ENCODE measurements around the gene CPNE2. TPM values are rescaled to one million over a fixed set of nuclear protein-coding genes. Genes with fewer than 3 reads are reported as not detected.

The CPNE2 gene
- polyA plus RNA-seq, 2 of the 4 experiments (the other 2 are of a cell fraction), result 36.7 TPM

DNA sequence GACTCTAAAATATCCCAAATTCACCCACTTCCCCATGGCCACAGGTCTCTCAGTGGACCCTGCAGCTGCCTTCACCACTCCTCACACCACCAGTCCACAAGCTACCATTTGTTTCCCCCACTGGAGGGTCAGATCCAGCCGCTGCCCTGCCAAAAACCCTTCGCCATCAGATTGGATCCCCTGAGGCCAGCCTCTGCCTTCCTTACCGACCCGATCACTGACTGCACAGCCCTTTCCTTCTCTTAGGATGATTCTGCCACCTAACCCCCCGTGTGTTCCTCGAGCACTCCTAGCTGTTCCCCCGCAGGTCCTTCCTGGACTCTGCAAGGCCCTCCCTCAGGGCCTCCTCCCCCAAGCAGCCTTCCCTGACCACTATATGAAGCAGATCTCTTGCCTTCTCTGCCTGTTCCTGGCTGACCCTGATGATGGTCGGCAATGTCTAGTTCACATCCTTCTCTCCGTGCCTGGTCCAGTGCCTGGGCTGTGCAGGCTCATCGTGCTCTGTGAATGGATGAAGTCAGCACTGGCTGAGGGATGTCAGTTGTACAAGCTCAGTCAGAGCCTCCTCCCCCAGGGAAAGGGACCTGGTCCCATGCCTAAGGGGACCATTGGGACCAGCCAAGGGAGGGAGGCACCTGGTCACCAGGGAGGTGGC is 46.0 kb downstream of the CPNE2 start:
- no peak for TF ChIP-seq MAFK (IDR thresholded peaks at IDR 0.05; ENCODE audit: partially characterized antibody)
- TF ChIP-seq, protein P1, sequence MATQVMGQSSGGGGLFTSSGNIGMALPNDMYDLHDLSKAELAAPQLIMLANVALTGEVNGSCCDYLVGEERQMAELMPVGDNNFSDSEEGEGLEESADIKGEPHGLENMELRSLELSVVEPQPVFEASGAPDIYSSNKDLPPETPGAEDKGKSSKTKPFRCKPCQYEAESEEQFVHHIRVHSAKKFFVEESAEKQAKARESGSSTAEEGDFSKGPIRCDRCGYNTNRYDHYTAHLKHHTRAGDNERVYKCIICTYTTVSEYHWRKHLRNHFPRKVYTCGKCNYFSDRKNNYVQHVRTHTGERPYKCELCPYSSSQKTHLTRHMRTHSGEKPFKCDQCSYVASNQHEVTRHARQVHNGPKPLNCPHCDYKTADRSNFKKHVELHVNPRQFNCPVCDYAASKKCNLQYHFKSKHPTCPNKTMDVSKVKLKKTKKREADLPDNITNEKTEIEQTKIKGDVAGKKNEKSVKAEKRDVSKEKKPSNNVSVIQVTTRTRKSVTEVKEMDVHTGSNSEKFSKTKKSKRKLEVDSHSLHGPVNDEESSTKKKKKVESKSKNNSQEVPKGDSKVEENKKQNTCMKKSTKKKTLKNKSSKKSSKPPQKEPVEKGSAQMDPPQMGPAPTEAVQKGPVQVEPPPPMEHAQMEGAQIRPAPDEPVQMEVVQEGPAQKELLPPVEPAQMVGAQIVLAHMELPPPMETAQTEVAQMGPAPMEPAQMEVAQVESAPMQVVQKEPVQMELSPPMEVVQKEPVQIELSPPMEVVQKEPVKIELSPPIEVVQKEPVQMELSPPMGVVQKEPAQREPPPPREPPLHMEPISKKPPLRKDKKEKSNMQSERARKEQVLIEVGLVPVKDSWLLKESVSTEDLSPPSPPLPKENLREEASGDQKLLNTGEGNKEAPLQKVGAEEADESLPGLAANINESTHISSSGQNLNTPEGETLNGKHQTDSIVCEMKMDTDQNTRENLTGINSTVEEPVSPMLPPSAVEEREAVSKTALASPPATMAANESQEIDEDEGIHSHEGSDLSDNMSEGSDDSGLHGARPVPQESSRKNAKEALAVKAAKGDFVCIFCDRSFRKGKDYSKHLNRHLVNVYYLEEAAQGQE (IDR thresholded peaks at IDR 0.05), result no peak
- no peak for TF ChIP-seq PHF8 (IDR thresholded peaks at IDR 0.05; ENCODE audit: borderline replicate concordance, low read depth)
- TF ChIP-seq MAZ (IDR thresholded peaks at IDR 0.05; ENCODE audit: borderline replicate concordance, low read depth, low read length), result no peak
- TF ChIP-seq ZSCAN20 (CRISPR knock-in tag; IDR thresholded peaks at IDR 0.05), result no peak
- TF ChIP-seq, protein P2, sequence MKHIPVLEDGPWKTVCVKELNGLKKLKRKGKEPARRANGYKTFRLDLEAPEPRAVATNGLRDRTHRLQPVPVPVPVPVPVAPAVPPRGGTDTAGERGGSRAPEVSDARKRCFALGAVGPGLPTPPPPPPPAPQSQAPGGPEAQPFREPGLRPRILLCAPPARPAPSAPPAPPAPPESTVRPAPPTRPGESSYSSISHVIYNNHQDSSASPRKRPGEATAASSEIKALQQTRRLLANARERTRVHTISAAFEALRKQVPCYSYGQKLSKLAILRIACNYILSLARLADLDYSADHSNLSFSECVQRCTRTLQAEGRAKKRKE (CRISPR knock-in tag; IDR thresholded peaks at IDR 0.05; ENCODE audit: low read depth), result no peak
- no peak for TF ChIP-seq BHLHE40 (IDR thresholded peaks at IDR 0.05; ENCODE audit: low read depth, low read length)
- TF ChIP-seq NR3C1 (IDR thresholded peaks at IDR 0.05), result no peak
- TF ChIP-seq, protein P3, sequence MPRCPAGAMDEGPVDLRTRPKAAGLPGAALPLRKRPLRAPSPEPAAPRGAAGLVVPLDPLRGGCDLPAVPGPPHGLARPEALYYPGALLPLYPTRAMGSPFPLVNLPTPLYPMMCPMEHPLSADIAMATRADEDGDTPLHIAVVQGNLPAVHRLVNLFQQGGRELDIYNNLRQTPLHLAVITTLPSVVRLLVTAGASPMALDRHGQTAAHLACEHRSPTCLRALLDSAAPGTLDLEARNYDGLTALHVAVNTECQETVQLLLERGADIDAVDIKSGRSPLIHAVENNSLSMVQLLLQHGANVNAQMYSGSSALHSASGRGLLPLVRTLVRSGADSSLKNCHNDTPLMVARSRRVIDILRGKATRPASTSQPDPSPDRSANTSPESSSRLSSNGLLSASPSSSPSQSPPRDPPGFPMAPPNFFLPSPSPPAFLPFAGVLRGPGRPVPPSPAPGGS (IDR thresholded peaks at IDR 0.05), result no peak
- TF ChIP-seq NFE2L2 (conservative IDR thresholded peaks at IDR 0.05; ENCODE audit: low read length), result no peak
- TF ChIP-seq, protein P4, sequence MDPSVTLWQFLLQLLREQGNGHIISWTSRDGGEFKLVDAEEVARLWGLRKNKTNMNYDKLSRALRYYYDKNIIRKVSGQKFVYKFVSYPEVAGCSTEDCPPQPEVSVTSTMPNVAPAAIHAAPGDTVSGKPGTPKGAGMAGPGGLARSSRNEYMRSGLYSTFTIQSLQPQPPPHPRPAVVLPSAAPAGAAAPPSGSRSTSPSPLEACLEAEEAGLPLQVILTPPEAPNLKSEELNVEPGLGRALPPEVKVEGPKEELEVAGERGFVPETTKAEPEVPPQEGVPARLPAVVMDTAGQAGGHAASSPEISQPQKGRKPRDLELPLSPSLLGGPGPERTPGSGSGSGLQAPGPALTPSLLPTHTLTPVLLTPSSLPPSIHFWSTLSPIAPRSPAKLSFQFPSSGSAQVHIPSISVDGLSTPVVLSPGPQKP (IDR thresholded peaks at IDR 0.05; ENCODE audit: low read depth, low read length), result no peak
- TF ChIP-seq FOSL2 (IDR thresholded peaks at IDR 0.05), result no peak
- TF ChIP-seq FOSL2 (CRISPR knock-in tag; IDR thresholded peaks at IDR 0.05), result no peak
- TF ChIP-seq RNF2 (IDR thresholded peaks at IDR 0.05; ENCODE audit: borderline replicate concordance, low read depth), result no peak
- TF ChIP-seq, protein P5, sequence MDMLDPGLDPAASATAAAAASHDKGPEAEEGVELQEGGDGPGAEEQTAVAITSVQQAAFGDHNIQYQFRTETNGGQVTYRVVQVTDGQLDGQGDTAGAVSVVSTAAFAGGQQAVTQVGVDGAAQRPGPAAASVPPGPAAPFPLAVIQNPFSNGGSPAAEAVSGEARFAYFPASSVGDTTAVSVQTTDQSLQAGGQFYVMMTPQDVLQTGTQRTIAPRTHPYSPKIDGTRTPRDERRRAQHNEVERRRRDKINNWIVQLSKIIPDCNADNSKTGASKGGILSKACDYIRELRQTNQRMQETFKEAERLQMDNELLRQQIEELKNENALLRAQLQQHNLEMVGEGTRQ (IDR thresholded peaks at IDR 0.05), result no peak
- TF ChIP-seq HOXA7 (CRISPR knock-in tag; IDR thresholded peaks at IDR 0.05), result no peak
- no peak for TF ChIP-seq TFCP2L1 (CRISPR knock-in tag; IDR thresholded peaks at IDR 0.05)
- no peak for TF ChIP-seq MYC (IDR thresholded peaks at IDR 0.05; ENCODE audit: borderline replicate concordance, low read length)
- no peak for TF ChIP-seq JUN (IDR thresholded peaks at IDR 0.05)
- H3K4me3 ChIP-seq, result no peak overlapping the region
- ChIA-PET CTCF (interaction anchor here (0.8 to 1.2 kb wide), 2 partner anchors 16 to 46 kb away, joined by 3 read pairs; partner anchors contain the start of gene CPNE2), POLR2A (no interaction called here)
- H3K27ac ChIP-seq, result no peak overlapping the region
- H3K9me3 ChIP-seq, result no peaks in the 10 kb centered on the region
- ATAC-seq, result no peak
- 90% methylated on average over 10 of the region's 10 CpGs for WGBS (ENCODE audit: missing lambda C conversion rate)
- no peak overlapping the region for H3K4me2 ChIP-seq
- no peak for DNase-seq (ENCODE audit: low read depth in 1 of 2, low spot score in 1 of 2)
- no peaks in the 10 kb centered on the region for H3K4me1 ChIP-seq
- FAIRE-seq, result no peak

Data from A549 (cell line).